NCI-H526 (cell line): Measurements from ENCODE around the gene BAIAP2.

Experiments used
- DNase-seq, 2 experiments: peaks; one replicate each; lab custom pipeline; 2025; lab: John Stamatoyannopoulos, UW

Gene BAIAP2, protein sequence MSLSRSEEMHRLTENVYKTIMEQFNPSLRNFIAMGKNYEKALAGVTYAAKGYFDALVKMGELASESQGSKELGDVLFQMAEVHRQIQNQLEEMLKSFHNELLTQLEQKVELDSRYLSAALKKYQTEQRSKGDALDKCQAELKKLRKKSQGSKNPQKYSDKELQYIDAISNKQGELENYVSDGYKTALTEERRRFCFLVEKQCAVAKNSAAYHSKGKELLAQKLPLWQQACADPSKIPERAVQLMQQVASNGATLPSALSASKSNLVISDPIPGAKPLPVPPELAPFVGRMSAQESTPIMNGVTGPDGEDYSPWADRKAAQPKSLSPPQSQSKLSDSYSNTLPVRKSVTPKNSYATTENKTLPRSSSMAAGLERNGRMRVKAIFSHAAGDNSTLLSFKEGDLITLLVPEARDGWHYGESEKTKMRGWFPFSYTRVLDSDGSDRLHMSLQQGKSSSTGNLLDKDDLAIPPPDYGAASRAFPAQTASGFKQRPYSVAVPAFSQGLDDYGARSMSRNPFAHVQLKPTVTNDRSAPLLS

DNA sequence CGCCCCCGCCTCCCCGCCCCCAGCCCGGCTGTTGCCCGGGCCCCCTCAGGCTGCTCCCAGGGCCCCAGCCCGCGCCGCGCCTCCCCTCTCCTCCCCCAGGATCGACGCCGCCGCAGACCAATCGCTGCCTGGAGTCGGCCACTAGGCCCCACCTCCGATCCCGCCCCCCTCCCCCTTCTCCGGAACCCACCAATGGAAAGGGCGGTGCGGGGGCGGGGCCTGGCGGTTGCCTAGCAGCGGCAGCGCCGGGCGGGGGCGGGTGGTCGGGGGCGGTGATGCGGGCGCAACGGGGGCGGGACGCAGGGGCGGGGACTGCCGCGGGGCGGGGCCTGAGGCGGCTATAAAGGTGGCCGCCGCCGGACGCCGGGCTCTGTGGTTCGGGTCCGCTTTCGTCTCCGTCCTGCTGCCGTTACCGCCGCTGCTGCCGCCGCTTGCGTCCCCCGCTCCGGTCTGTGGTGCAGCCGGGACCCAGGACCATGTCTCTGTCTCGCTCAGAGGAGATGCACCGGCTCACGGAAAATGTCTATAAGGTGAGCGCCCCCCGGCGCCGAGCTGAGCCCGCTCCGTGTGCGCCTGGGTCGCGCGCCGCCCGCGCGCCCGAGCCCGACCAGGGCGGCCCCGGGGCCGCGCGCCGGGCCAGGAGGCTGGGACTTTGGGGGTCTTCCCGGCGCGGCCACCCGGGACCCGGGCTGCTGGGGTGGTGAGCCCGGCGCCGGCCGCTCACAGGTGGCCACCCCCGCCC is at the start of gene BAIAP2:
Gene BAIAP2 (plus strand): TSS at position 373 of the 742 bp plus-strand sequence. CDS start 104 bp downstream, at position 477.
- peak; percentile 78 to 98 for DNase-seq

DNA sequence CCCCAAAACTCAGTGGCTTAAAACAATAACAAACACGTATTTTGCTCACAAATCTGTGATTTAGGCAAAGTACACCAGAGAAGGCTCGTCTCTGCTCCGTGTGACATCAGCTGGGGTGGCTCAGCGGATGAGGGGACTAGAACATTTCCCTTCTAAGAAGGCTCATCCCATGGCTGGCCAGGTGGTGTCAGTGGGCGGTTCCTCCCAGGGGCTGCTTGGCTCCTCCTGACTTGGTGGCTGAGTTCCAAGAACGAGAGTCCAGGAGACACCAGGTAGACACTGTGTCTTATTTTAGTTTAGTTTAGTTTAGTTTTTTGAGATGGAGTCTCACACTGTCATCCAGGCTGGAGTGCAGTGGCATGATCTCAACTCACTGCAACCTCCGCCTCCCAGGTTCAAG is 48.9 kb upstream of the BAIAP2 start:
- no peak for DNase-seq

DNA sequence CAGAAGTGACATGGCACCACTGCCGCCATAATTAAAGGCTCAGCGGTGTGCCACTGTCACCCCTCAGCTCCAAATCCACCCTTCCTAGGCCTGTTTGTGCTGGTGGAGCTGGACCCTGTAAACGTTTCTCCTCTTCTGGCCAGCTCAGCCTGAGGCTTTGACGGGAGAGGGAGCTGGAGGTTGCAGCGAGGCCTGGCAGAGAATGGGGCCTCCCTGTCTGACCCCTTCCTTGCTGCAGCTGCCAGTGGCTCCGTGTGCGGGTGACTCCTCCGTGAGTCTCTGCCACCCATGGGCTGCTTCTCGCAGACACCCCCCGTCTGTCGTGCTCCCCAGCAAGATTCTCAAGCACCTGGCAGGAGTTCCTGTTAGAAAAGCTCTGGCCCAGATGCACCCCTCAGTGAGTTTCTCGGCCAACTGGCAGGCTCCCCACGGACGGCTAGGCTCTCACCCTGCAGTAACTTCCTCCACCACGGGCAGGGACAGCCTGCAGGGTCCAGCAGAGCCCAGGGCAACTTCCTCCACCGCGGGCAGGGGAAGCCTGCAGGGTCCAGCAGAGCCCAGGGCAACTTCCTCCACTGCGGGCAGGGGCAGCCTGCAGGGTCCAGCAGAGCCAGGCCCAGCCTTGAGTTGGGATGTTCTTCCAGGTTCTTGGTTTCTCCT is 48.0 kb upstream of the BAIAP2 start:
- no peak for DNase-seq

DNA sequence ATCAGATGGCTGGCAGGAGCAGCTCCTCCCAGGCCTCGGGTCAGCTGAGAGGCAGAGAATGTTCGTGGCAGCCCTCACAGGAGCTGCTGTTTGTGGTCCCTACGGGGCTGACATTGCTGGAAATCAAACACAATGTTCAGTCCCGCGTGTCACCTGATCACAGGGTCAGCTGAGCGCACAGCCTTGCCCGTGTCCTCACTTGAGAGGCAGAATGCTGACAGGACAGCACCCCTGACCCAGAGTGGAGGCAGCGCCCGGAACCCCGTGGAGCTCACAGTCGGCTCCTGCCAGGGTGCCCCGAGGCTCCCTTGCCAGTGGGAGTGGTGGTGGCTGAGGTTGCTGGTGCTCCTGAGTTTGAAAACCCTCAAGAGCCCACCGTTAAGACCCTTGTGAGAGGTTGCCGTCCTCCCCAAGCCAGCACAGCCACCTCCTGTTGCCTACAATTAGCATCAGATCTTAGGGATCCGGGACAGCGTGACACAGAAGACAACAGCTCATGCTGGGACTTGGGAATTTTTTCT is 47.0 kb upstream of the BAIAP2 start:
- no peak for DNase-seq

DNA sequence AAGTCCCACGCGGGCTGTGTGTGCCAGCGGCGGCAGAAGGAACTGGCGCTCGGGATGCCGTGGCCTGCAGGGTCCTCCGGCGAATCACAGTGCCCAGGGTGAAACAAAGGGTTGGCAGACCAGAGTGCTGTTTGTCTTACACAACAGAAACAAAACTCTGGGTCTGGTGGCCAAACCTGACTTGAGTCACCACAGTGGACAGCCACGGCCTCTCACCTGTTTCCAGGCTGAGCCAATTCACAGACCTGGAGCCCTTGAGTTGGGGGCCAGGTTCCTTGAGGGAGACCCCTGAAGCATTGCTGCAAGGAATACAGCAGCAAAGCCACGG is 45.4 kb upstream of the BAIAP2 start:
- DNase-seq, result no peak

DNA sequence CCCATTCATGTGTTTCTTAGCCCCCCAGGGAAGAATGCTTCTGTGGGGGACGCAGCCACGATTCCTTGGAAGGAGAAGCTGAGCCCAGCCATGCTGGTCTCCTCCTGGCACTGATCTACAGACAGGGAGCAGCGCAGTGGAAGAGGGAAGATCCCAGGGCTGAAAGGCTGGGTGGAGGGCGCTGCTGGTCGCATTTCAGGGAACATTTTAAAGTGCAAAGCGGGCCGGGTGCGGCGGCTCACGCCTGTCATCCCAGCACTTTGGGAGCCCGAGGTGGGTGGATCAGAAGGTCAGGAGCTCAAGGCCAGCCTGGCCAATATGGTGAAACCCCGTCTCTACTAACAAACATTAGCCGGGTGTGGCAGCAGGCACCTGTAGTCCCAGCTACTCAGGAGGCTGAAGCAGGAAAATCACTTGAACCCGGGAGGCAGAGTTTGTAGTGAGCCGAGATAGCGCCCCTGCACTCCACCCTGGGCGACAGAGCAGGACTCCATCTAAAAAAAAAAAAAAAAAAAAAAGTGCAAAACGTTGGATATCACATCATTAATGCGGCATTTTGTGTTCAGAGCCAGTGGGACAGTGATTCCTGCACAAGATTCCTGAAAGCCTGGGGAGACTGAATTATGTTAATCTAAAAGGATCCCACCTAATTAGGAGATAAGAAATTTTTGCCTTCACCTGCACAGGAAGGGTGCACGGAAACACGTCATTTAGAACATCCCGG is 43.9 kb upstream of the BAIAP2 start:
- no peak for DNase-seq

DNA sequence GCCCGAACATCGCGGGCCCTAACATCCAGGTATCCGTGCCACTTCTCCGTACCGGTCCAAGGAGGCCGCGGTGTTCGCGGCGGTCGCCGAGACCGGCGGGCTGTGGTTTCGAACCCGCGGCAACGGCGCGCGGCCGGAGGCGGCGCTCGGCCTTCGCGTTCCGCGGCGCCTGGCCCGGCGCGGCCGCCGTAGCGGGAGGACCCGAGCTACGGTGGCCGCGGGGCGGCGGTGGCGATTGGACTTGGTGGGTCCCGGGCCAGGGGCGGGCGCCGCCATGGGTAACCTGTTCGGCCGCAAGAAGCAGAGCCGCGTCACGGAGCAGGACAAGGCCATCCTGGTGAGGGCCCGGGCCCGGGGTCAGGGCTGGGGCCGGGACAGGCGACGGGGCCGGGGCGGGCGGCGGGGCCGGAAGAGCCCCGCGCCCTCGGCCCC is 43.3 kb upstream of the BAIAP2 start, which contains the start of gene CHMP6:
Gene CHMP6 (plus strand): TSS at position 197 of the 432 bp plus-strand sequence. CDS start 78 bp downstream, at position 275.
- DNase-seq, result peak in 1 of 2 experiments; percentile 80

DNA sequence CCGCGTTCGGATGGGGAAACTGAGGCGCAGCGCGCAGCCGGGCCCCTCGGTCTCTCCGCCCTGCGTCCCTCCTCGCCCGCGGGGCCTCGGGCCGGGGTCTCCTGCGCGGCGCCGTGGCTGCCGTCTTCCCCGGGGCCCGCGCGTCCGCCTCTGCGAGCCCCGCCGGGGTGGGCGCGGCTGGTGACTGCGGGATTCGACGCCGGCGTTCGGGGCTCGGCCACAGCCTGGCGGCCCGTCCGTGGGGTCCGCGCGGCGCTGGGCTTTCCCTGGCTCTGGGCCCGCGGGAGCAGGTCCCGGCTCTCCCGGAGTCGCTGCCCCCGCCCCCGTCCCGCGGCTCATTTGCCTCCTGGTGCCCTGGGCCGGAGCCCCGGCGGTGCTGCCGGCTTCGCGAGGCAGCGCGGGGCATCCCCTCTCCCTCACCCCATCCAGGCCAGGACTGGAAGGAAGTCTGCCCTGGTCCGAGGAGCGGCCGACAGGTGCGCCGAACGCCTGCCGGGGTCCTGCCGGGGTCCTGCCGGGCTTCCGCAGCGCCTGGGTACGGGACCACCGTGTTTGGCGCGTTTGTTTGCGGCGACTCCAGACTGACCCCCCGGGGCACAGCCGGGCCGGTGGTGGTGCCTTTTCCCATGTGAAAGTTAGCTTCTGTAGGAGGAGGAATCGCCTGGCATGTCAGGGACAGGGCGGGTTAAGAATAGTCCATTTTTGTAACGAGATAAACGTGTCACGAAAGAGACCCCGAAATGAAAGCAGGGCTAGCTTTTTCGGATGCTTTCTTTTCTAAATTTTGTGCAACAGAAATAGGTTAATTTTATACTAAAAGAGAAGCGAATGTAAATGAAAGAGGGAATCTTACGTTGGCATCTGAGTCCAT is 42.6 kb upstream of the BAIAP2 start:
- peak in 1 of 2 experiments; percentile 62 for DNase-seq

DNA sequence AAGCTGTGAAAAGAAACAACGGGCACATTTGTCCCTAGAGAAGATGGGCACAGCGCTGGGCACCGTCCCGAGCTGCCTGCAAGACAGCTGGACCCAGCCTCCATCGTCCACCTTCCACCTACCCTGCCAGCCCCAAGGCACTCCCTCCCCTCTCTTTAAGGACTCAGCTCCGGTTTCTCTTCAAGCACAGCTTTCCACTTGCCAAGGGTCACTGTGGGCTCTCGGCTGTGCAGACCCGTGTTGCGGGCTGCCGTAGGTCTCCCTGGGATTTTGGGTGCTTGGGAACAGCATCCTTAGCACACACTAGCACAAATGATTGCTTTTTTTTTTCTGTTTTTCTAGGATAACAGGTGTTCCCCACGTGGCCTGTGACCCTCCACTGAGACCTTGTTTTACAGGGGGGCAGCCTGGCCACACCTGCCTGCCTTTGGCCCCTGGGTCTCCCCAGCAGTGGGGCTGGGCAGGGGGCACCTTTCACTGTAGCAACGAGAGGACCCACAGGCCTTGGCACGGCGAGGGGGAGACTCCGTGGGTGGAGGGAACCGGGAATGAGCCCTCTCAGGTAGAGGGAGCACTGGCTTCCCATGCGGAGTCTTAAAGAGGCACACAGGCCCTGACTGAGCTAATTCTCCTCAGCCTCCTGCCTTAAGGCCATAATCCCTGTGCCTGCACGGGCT is 41.9 kb upstream of the BAIAP2 start:
- no peak for DNase-seq

DNA sequence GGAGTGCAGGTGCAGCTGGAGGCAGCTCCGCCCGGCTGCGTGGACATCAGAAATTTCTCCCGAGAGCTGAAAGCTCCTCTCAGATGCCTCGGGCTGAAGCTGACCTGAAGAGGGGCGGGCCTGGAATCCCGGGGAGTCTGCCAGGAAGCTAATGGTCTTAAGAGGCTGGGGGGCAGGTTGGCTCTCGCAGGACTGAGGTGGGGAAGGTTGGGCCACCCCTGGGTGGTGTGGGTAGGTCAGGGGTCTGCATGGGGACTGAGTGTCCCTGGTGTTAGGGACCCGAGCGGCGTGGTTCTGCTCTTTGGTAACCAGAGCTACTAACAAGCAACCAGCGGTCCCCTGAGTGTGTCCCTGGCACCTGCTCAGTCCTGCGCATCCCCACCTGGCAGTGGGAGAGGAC is 39.8 kb upstream of the BAIAP2 start:
- no peak for DNase-seq

DNA sequence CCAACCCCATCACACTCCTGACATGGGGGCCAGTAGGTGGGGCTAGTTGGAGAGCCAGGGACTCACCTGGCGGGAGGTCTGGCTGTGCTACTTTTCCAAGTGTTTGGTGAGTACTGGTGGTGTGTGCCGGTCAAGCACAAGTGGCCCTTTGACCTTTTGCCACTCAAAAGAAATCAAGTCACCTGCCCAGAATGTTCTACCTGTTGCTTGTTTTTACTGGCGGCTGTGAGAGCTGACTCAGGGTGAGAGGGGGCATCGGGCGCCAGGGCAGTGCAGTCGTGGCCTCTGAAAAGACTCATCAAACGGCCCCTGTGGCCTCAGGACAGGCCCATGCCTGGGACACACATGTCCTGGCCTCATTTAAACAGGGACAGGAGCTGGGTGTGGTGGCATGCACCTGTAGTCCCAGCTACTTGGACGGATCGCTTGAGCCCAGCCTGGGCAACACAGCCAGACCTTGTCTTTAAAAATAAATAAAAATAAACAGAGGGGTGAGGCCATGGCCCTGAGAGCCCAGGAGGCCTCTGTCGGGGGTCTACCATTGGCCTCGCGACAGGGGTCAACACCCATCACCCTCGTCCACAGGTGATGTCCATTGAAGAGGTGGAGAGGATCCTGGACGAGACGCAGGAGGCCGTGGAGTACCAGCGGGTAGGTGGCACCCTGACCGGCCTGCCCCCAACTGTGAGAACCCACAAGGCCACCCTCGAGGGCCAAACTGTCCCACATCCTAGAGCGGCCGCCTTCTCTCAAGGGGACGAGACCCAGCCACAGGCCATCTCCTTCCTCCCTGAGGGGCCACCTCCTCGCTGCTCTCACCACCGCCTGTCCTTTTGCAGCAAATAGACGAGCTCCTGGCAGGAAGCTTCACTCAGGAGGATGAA is 38.3 kb upstream of the BAIAP2 start:
- DNase-seq, result no peak

DNA sequence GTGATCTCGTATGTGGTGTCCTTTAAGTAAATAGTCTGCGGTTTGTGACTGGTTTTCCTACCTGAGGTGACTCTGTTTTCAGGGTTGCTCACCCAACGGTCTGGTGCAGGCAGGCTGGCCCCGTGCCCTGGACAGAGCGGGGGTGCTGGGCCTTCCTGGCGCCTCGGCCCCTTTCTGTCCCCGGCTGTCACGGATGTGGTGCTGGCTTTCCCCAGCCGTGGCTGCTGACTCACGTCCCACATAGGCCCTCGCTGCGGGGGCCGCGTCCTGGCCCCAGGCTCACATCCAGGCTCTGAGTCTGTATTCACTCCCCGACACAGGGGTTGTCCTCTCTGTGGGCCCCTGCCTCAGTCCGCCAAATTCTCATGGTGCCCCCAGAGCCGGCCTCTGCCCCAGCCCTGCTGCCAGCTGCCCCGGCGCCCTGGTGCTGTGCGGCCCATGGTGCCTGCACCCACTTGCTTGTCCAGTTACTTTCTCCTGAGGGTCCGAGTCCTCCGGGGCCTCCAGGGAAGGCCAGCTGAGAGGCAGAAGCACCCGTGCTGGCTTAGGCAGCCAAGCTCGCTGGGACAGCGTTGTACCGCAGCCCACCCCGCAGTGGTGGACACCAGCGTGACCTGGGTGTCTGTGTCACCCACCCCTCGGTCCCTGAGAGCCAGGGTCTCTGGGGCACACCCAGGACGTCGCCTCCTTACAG is 37.4 kb upstream of the BAIAP2 start:
- no peak for DNase-seq

DNA sequence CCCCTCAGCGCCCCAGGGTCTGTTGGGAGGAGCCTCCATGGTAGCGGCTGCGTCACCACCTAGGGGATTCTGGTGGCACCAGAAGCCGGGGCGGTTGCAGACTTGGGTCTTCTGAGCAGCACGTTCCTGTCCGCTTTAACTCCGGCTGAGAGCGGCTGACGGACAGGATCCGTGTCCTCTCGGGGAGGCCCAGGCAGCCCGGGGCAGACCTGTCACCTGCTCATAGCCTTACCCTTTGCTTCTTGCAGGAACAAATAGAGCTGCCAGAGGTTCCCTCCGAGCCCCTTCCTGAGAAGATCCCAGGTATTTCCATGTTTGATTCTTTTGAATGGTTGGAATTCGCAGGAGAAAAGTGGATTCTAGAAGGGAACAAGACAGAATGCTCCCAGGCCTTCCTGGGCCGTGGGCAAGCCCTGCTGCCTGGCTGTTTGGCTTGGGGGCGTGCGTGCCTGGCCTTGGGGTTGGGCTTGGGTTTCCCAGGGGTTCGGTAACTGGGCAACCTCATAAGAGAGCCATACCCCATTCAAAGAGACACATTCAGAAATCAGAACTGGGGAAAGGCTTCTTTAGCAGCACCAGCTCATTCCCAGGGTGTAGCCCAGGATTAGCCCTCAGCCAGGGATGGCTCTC is 36.7 kb upstream of the BAIAP2 start:
- no peak for DNase-seq

DNA sequence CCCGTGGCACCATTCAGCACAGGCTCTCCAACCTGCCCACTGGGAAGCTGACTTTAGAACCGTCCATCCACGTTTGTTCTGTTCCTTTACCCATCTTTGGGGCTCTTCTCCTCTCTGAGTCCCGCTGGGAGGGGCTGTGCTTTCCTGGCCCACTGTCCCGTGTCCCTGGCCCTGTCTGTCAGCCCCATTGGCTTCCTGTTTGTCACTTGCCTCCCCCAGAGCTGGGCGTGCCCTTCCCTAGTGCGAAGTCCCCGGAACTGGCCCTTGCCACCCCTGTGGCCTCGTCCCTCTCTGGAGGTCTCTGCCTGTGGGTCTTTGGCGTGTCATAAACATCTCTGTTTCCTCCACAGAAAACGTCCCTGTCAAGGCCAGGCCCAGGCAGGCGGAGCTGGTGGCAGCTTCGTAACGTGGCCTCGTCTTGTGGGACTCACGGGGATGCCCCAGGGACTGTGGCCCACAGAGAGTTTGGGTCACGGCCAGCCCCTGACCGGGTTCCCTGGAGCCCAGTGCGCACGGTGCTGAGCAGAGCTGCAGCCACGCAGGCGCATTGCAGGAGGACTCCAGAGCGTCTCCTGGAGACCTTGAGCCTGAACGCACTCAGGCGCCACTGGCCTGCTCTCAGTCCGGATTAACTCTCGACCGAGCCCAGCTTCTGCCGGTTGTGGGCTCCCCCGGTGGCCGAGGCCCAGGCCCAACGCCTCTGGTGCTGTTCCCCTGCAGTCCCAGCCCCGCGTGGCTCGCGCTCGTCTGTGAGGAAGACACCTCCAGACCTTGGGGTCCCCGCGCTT is 36.0 kb upstream of the BAIAP2 start:
- no peak for DNase-seq

DNA sequence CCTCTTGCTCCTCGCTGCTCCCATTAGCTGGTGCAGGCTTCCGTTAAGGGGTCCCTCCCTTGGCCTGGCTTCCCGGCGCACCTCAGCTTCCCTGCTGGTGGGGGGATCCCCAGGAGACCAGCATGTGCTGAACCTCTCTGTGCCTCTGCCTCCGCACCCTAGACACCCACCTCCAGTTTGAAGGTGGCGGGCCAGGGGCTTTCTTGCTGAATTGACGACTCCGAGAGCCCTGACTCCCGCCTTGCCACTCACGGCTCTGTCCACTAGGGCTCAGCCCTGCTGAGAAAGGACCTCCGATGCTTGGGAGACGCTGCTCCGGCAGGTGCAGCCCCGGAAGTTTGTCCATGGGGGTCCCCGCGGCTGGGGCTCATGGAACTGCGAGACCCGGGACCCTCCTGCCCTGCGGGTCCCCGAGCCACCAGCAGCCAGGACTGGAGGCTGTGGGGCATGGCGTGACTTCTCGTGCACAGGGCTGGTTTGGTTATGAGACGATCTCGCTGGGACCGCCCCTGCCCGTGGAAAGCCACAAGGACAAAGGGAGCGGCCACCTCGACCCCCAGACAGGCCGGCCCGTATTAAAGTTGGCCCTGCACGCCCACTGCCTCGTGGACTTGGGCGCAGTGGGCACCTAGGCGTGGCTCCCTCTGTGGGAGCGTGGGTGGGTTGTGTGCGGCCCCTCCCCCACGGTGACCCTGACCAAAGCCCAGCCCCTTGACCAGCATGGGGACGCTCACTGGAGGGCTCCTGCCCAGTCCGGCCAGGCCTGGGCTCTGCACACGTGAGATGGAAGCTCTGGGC is 35.2 kb upstream of the BAIAP2 start:
- no peak for DNase-seq

DNA sequence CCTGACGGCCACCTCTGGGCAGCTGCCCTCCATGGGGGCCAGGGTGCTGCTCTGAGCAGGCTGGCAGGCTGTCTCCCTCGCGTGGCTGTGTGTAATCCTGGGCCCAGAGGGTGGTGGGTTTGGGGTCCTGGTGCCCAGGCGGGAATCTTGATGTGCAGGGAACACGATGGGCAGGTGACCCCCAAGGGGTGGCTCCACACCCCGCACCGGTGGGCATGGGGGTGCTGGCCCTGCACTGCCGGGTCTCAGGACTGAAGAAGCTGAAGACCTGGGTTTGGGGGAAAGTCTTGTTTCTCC is 34.7 kb upstream of the BAIAP2 start:
- DNase-seq, result no peak
